ENCODE results near the gene DEPDC5. TPM values are rescaled to one million over a fixed set of nuclear protein-coding genes. Genes with fewer than 3 reads are reported as not detected.
A peak's percentile ranks its signal among the peaks of the same experiment; 100 is the strongest.

DEPDC5 gene
- total RNA-seq, 6 experiments from 2014 or later, result 9.7 to 14.3 (median 12.5) TPM

DNA sequence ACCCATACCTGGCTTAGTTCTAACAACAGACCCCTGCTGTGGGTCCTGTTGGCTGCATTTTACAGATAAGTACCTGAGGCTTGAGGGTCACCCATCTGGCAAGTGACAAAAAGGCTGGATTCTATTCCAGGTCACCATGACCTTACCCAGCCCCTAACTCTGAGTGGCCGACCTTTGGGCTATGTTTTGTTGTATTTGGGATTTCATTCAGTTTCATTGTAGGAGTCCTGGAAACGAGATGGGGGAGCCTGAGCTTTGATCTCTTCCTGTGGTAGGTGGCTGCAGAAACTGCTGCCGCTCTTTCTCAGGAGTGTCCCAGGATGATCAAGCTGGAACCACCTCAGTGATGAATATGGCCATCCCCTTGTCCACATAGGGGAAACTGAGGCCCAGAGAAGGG is 165.9 kb downstream of the DEPDC5 start:
- TF ChIP-seq, protein P1, sequence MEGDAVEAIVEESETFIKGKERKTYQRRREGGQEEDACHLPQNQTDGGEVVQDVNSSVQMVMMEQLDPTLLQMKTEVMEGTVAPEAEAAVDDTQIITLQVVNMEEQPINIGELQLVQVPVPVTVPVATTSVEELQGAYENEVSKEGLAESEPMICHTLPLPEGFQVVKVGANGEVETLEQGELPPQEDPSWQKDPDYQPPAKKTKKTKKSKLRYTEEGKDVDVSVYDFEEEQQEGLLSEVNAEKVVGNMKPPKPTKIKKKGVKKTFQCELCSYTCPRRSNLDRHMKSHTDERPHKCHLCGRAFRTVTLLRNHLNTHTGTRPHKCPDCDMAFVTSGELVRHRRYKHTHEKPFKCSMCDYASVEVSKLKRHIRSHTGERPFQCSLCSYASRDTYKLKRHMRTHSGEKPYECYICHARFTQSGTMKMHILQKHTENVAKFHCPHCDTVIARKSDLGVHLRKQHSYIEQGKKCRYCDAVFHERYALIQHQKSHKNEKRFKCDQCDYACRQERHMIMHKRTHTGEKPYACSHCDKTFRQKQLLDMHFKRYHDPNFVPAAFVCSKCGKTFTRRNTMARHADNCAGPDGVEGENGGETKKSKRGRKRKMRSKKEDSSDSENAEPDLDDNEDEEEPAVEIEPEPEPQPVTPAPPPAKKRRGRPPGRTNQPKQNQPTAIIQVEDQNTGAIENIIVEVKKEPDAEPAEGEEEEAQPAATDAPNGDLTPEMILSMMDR (IDR thresholded peaks at IDR 0.05), result no peak
- H3K4me1 Mint-ChIP-seq (ENCODE audit: low read depth), result peaks cover 11% of the 10 kb centered on the region
- no peak overlapping the region for H3K27ac Mint-ChIP-seq
- no peak overlapping the region for H3K4me3 Mint-ChIP-seq
- no peaks in the 10 kb centered on the region for H3K36me3 Mint-ChIP-seq (ENCODE audit: low read depth)
- no peaks in the 10 kb centered on the region for H3K9me3 Mint-ChIP-seq
- no peaks in the 10 kb centered on the region; the same call in none of the 2 replicates for H3K27me3 Mint-ChIP-seq (ENCODE audit: insufficient read depth)
- DNase-seq, result no peak

DNA sequence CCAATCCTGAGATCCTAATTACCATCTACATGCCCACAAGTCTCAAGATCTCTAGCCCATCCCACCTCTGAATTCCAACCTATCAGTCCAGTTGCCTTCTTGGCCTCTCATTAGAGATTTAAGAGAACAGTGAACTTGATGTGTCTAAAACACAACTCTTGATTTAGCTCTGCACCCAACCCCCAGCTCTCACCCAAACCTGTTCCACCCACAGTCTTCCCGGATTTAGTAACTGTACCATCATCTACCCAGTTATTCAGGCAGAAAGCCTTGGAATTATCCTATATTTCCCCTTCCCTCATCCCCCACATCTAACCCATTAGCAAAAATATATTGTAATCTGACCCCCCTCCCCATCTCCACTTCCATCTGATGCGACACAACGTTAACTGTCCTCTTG is 166.5 kb downstream of the DEPDC5 start:
- H3K27ac Mint-ChIP-seq, result no peak overlapping the region
- no peak for DNase-seq
- H3K4me3 Mint-ChIP-seq, result no peak overlapping the region
- TF ChIP-seq, protein P1 (IDR thresholded peaks at IDR 0.05), result no peak
- no peaks in the 10 kb centered on the region for H3K9me3 Mint-ChIP-seq
- peaks cover 11% of the 10 kb centered on the region for H3K4me1 Mint-ChIP-seq (ENCODE audit: low read depth)
- no peaks in the 10 kb centered on the region; the same call in 1 of the 2 replicates for H3K36me3 Mint-ChIP-seq (ENCODE audit: low read depth)
- no peaks in the 10 kb centered on the region; the same call in none of the 2 replicates for H3K27me3 Mint-ChIP-seq (ENCODE audit: insufficient read depth)

- no peaks in the 10 kb centered on the region; the same call in 1 of the 2 replicates for H3K36me3 Mint-ChIP-seq (ENCODE audit: low read depth)
- peaks cover 4% of the 10 kb centered on the region for H3K27me3 Mint-ChIP-seq (ENCODE audit: insufficient read depth)
Observed at GRCh38 chr22:31921106-31921505, 167.3 kb downstream of the DEPDC5 start.

DNA sequence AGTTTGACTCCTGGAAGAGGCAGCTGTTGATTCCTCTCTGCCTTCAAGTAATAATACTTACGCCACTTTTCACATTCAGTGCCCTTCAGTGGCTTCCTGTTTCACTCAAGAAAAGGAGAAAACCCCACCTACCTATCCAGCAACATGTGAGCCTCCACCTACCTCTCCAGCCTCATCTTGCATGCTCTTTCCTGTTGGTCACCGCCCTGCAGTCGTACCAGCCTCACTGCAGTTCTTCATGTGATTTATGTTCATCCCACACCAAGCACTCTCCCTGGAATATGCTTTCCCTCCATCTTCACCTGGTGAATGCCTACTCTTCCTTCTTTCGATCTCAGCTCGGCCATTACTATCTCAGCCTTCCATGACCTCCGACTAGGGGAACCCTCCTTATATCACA is 168.7 kb downstream of the DEPDC5 start:
- no peak overlapping the region for H3K27ac Mint-ChIP-seq
- peaks cover 4% of the 10 kb centered on the region for H3K27me3 Mint-ChIP-seq (ENCODE audit: insufficient read depth)

More at GRCh38 chr22:31921106-31921505, 167.3 kb downstream of the DEPDC5 start:
- TF ChIP-seq, protein P1 (IDR thresholded peaks at IDR 0.05), result no peak
- Mint-ChIP-seq H3K9me3 (no peaks in the 10 kb centered on the region), H3K4me1 (ENCODE audit: low read depth) (peaks cover 11% of the 10 kb centered on the region), H3K4me3 (no peak overlapping the region), H3K27ac (no peak overlapping the region)
- DNase-seq, result no peak

DNA sequence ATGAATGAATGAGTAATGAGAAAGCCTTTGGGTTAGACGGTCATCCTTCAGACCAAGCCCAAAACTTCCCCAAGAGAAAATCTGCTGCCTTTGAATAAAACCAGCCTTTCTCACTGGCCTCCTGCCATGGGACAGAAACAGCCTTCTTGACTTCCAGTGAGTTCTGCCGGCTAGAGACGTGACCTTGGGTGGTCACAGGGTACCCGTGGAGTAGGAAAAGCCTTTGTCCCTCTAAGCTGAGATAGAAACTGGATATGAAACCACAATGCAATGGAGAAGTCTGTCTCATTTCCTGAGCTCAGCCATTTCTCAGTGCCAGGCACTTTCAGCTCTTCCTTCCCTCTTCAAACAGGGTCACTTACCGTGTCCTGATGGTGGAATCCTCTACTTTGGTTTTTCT is 169.3 kb downstream of the DEPDC5 start:
- Mint-ChIP-seq H3K9me3 (no peaks in the 10 kb centered on the region), H3K4me1 (ENCODE audit: low read depth) (peaks cover 11% of the 10 kb centered on the region), H3K27me3 (ENCODE audit: insufficient read depth) (peaks cover 4% of the 10 kb centered on the region), H3K4me3 (no peak overlapping the region), H3K27ac (no peak overlapping the region), H3K36me3 (ENCODE audit: low read depth) (no peaks in the 10 kb centered on the region; the same call in 1 of the 2 replicates)
- no peak for DNase-seq
- TF ChIP-seq, protein P1 (IDR thresholded peaks at IDR 0.05), result no peak

More for the DNA sequence above, 168.7 kb downstream of the DEPDC5 start:
- Mint-ChIP-seq H3K4me1 (ENCODE audit: low read depth) (peaks cover 11% of the 10 kb centered on the region), H3K36me3 (ENCODE audit: low read depth) (no peaks in the 10 kb centered on the region; the same call in 1 of the 2 replicates), H3K9me3 (no peaks in the 10 kb centered on the region), H3K4me3 (no peak overlapping the region)
- TF ChIP-seq, protein P1 (IDR thresholded peaks at IDR 0.05), result 0 out of 2 replicates have a peak, but pooled peaks have one; percentile 4
- DNase-seq, result no peak
